MM.1S (cell line): ENCODE measurements around the gene ACOX3.

Experiments used
- CTCF ChIP-seq: fragments of 300-600 bp; sonication (generic); IDR thresholded peaks from 2 replicates; pipeline ENCODE4 v1.5.1; 2016; ENCODE audit warnings: antibody characterized with exemption, low read length, mixed read lengths
- EZH2 ChIP-seq: fragments of 300-600 bp; sonication (generic); optimal IDR thresholded peaks from 2 replicates; pipeline ENCODE3; 2017; ENCODE audit warnings: low read depth, mild to moderate bottlenecking, antibody characterized with exemption, low read length, mixed read lengths
- EZH2phosphoT487 ChIP-seq: fragments of 300-600 bp; sonication (generic); IDR thresholded peaks from 2 replicates; pipeline ENCODE4 v1.6.1; 2018; ENCODE audit warnings: antibody characterized with exemption, low read length

GRCh38 chr4:8391071-8391470 is 49.5 kb downstream of the ACOX3 start:
- TF ChIP-seq CTCF, result no peak
- TF ChIP-seq EZH2, result no peak
- no peak for TF ChIP-seq EZH2phosphoT487
